GM19035 (cell line): ENCODE measurements around the gene KXD1.
A peak's percentile ranks its signal among the peaks of the same experiment; 100 is the strongest.
"Not testable (repeated sequence)": the region's sequence is repeated elsewhere in the genome, so short reads cannot be mapped to it uniquely, and the experiment has no call there.

Experiments
- ATAC-seq: cut with Tn5 transposase; IDR thresholded peaks from one replicate; pipeline ENCODE4 v1.9.1; 2021; ENCODE audit not compliant: unreplicated experiment

The KXD1 gene, protein sequence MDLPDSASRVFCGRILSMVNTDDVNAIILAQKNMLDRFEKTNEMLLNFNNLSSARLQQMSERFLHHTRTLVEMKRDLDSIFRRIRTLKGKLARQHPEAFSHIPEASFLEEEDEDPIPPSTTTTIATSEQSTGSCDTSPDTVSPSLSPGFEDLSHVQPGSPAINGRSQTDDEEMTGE

GRCh38 chr19:18557411-18558201 is at the start of gene KXD1:
Gene KXD1 (plus strand): TSS chr19:18557870. CDS start chr19:18562057, 4,187 bp downstream.
- peak; percentile 94 for ATAC-seq

- ATAC-seq: no peak
Measured at GRCh38 chr19:18508585-18508984, 49.1 kb upstream of the KXD1 start.

DNA sequence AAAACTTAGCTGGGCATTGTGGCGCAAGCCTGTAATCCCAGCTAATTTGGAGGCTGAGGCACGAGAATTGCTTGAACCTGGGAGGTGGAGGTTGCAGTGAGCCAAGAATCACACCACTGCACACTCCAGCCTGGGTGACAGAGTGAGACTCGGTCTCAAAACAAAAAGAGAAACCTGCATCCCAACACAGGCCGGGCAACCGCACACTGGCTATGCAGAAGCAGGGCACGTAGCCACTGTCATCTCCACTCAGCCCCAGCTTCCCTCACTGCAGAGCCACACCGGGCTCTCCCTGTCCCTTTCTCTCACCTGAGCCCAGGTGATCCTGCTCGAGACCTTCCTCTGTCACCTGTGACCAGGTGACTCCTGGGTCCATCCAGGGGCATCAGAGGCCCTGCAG is 47.5 kb upstream of the KXD1 start:
- ATAC-seq: no peak

GRCh38 chr19:18513868-18514267 is 43.8 kb upstream of the KXD1 start:
- no peak for ATAC-seq

- no peak for ATAC-seq
Measured at GRCh38 chr19:18514800-18515682, 42.6 kb upstream of the KXD1 start.

DNA sequence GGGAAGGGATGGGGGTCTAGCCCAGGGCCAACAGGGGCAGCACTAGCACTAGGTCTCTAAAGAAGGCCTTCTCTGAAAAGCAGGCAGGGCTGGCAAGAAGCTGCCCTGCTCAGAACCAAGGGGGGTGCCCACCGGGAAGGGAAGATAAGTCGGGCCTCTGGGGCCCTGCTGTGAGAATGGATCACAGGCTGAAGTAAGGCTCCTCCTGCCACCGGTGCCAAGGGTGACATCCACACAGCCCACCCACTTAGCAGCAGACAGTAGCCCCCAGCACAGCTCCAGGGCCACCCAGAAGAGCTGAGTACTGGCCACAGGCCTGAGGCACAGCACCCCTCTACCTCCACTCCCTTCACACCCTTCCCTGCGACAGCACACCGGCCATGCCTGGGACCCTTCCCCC is 41.7 kb upstream of the KXD1 start:
- no peak for ATAC-seq

DNA sequence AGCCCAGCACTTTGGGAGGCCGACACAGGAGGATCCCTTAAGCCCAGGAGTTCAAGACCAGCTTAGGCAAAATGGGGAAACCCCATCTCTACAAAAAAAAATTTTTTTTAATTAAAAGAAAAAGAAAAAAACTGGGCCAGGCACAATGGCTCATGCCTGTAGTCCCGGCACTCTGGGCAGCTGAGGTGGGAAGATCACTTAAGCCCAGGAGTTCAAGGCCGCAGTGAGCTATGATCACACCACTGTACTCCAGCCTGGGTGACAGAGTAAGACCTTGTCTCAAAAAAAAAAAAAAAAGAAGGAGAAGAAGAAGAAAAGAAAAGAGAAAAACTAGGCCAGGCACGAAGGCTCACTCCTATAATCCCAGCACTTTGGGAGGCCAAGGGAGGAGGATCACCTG is 40.1 kb upstream of the KXD1 start:
- ATAC-seq: no peak

GRCh38 chr19:18518639-18519038 is 39.0 kb upstream of the KXD1 start:
- ATAC-seq: no peak

GRCh38 chr19:18519962-18520847 is 37.5 kb upstream of the KXD1 start:
- no peak for ATAC-seq

- peak; percentile 1 for ATAC-seq
Measured at GRCh38 chr19:18520848-18521691, 36.6 kb upstream of the KXD1 start.

GRCh38 chr19:18521692-18522123 is 36.0 kb upstream of the KXD1 start, which contains the start of gene ELL:
Gene ELL (minus strand): TSS chr19:18522070. CDS start chr19:18522055, 15 bp downstream.
- ATAC-seq: no peak

GRCh38 chr19:18522124-18522861 is 35.4 kb upstream of the KXD1 start:
- peak; percentile 85 for ATAC-seq

DNA sequence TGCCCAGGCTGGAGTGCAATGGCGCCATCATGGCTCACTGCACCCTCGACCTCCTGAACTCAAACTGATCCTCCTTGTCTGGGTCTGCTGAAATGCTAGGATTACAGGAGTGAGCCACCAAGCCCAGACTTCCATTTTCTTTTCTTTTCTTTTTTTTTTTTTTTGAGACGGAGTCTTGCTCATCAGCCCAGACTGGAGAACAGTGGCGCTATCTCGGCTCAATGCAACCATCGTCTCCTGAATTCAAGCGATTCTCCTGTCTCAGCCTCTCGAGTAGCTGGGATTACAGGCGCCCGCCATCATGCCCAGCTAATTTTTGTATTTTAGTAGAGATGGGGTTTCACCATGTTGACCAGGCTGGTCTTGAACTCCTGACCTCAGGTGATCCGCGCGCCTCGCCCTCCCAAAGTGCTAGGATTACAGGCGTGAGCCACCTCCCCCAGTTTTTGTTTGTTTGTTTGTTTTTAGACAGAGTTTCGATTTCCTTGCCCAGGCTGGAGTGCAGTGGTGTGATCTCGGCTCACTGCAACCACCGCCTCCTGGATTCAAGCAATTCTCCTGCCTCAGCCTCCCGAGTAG is 34.7 kb upstream of the KXD1 start:
- ATAC-seq: not testable (repeated sequence)

GRCh38 chr19:18523841-18524240 is 33.8 kb upstream of the KXD1 start:
- no peak for ATAC-seq

GRCh38 chr19:18526316-18526715 is 31.4 kb upstream of the KXD1 start:
- no peak for ATAC-seq

DNA sequence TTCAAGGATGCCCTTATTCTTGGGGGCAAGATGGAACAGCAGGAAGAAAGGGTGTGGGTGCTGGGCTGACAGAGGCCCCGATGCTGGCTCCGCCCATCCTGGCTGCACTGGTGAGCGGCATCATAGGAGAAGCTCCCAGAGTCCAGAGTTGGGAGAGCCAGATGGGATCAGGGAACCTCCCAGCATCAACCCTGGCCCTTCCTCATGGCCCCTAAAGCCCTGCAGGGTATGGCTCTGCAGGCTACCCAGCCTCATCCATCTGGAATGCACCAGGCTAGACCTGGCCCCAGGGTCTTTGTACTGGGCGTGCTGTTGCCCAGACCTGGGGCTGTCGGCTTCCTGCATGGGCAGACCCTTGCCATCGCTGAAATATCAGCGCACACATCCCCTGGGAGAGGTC is 27.9 kb upstream of the KXD1 start:
- no peak for ATAC-seq

- ATAC-seq: no peak
Measured at GRCh38 chr19:18531485-18531884, 26.2 kb upstream of the KXD1 start.

DNA sequence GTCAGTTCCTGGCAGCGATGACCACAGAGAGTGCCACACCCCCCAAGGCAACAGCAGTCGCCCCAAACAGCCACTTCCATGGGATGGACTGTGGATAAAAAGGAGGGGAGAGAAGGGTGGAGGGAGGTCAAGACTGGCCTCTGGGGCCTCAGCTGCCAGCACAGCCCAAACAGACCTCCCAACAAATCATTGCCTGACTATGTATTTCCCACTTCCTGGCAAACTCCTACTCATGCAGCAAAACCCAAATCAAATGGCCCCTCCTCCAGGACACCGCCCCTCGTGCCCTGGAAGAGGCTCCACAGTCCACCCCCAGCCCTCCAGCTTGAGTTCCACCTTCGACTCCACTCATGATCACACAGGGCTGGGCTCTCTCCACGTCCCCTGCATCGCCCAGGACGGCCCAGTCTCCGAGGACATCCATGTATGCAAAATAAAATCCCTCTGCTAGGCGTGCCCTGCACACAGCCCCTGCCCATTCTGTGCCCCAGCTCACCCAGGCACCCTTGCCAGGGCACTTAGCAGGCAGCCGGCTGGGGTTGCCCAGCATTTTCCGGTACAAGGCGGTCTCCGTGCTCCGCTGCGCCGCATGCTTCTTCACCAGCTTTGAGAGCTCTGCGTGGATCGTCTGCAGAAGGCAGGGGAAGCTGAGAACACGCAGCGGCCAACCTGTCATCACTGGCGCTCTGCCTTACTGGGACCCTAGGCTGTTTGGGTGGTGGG is 25.3 kb upstream of the KXD1 start:
- no peak for ATAC-seq
